Measurements from ENCODE around the gene IL27RA.

Gene IL27RA

GRCh38 chr19:14081797-14082674 is 50.5 kb downstream of the IL27RA start:
- FAIRE-seq (no peak), DNase-seq (ENCODE audit: insufficient read length, low spot score) (no peak)

DNA sequence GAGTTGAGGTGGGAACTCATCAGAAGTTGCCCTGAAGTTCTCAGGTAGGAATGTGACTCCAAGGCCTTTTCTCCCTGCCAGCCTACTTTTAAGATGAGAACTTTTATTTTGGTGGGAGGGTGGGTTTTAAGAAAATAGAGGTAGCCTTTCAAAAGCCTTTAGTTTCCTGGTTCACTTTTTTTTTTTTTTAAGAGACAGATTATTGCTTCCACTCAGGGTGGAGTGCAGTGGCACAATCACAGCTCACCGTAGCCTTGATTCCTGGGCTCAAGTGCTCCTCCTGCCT is 51.1 kb downstream of the IL27RA start:
- FAIRE-seq (no peak), DNase-seq (ENCODE audit: insufficient read length, low spot score) (no peak)

DNA sequence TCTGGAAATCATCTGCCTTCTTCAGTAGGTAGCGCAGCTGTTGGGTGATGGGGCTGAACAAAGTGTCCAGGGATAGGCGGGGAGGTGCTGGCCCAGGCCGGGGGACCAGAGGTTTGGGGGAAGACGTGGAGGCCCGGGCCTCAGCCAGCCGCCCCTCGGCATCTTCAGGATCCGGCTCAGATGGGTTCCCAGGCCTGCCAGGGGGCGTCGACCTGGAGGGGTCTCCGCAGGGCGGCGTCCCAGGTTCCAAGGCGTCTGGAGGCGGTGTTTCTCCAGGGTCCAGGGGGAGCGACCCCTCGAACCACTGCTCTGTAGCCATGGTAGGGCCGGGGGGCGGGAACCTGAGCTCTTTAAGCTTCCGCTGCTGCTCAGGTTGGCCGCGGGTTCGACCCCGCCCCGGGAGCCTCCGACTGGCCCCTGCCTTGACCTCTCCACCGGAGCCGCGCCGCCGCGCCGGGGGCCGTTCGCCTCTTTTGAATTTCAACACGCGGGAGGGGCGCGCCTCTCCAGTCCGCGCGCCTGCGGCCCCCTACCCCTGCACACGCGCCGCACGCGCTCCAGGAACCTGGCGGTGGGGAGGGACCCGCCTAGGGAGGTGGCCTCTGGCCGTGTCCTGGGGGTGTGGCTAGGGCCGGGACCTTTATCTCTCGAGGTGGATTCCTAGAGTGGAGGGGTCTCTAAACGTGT is 53.9 kb downstream of the IL27RA start, which contains the start of gene C19orf67:
Gene C19orf67, minus strand, starts transcription at position 475 of the 687 bp plus-strand sequence. Its CDS starts 156 bp downstream, at position 319.
- FAIRE-seq (no peak), DNase-seq (ENCODE audit: insufficient read length, low spot score) (no peak)

- DNase-seq (ENCODE audit: insufficient read length, low spot score) (no peak), FAIRE-seq (no peak)
These were observed 54.5 kb downstream of the IL27RA start for GRCh38 chr19:14086098-14086497.

- FAIRE-seq (no peak), DNase-seq (ENCODE audit: insufficient read length, low spot score) (no peak)
These were observed 57.3 kb downstream of the IL27RA start for GRCh38 chr19:14088634-14089411.

GRCh38 chr19:14089412-14089661 is 57.8 kb downstream of the IL27RA start:
- FAIRE-seq = no peak
- no peak for DNase-seq (ENCODE audit: insufficient read length, low spot score)

DNA sequence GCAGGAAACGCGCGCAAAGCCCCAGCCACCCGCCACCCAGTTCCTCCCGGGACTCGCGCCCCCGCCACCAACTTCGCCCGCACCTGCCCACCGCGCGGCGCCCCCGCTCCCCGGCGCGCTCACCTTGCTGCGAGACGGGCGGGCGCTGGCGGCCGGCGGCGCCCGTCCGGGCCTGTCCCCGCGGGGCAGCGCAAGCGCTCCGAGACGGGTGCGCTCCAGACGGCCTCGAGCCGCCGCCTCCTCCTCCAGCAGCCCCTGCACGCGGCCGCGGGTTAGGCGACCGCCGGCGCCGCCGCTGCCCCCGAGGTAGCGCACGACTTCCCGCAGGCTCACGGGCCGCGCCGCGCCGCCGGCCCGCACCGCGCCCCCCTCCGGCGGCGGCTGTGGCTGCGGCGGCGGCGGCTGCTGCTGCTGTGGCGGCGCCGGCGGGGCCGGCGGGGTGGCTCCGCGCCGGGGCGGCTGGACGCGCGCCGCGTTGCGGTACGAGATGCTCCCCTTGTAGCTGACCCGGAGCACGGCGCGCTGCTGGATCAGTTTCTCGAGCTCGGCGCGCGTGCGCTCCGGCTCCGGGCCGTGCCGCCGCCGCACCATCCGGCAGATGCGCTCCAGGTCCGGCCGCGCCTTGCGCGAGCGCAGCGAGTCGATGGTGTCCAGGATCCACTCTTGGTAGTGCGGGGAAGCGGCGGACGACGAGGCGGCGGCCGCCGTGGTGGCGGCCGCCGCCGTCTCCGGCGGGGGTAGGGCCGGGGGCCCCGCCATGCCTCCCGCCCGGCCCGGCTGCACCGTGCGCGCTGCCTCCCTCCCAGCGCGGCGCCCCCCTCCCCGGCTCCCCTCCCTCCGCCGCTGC is 58.3 kb downstream of the IL27RA start:
- FAIRE-seq = no peak
- DNase-seq (ENCODE audit: insufficient read length, low spot score) = peak; percentile 34

DNA sequence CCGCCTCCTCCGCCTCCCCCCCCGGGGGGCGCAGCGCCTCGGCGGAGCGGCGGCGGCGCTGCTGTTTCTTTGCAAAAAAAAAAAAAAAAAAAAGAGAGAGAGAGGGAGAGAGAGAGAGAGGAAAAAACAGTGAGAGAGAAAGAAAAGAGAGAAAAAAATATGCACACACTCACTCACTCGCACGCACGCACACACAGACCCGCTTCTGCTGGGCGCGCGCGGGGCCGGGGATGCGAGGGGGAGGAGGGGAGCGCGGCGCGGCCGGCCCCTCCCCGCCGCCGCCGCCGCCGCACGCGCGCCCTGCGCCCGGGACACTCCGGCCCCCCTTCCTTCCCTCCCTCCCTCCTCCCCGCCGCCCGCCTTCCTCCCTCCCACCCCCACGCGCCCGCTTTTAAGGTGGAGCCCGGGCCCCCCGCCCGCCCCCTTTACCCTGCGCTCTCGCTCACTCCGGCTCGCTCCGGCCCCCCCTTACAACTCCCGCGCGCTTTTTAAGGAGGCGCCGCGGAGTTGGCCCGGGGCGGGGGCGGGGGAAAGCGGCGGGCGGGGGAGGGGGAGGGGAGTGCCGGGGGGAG is 59.0 kb downstream of the IL27RA start, which contains the start of gene SAMD1:
Gene SAMD1, minus strand, starts transcription at position 243 of the 572 bp plus-strand sequence.
- DNase-seq (ENCODE audit: insufficient read length, low spot score) (peak; percentile 80), FAIRE-seq (no peak)

DNA sequence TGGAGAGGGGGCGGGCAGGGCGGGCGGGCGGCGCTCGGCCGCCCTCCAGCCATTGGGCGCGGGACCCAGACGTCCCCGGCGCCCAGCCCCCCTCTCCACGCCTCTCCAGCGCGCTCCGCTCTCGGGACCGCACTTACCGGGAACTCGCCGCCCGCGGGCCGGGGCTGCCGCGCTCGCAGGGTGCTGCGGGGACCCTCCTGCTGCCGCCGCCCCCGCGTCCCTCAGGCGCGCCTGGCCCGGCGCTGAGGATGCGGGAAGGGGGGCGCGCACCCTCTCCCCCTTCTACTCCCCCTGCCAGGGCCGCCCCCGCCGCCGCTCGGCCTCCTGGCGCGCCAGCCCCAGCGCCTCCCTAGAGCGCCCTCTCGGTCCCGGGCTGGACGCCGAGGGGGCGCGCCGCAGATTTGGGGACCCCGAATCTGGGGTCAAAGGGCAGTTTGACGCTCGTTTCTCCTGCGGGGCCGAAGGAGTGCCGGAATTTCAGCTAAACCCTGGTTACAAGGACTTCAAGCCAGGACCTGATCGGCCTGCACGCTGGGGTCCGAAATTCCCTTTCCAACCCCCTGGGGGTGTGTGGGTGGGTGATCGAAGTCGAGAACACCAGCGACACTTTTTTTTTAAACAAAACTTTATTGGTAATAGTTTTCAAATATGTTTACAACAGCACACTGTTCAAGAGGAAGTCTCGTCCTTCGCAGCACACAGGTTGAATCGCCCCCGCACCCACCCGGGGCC is 59.7 kb downstream of the IL27RA start:
- DNase-seq (ENCODE audit: insufficient read length, low spot score) = peak; percentile 80
- no peak for FAIRE-seq

DNA sequence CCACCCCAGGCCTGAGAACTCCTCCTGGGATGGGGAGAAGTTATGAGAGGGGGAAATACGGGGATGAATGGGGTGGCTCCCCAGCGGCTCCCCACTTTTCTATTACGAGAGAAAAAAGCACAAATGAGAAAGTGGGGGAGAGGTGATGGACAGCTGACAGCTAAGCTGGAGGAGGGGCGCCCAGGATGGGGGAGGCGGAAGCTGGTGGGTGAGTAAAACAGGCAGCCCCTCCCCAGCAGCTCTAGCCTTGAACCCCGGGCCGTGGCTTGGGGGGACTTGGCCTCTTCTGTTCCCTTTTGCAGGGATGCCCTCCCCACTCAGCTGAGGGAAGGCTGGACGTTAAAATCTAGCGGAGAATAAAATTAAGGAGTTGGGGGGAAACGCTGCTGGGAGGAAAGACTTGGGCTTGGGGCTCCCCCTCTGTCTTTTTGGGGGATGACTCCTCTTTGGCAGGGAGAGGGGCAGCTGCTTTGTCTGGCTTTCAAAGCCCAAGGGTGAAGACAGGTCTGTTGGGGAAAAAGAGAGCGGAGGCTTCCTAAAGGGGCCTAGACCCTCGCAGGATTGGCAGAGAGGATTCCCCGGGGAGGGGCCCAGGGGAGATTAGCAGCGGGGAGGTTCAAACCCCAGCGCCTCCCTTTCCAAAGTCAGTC is 60.4 kb downstream of the IL27RA start:
- FAIRE-seq = no peak
- DNase-seq (ENCODE audit: insufficient read length, low spot score) = no peak

GRCh38 chr19:14093117-14093823 is 61.7 kb downstream of the IL27RA start:
- FAIRE-seq (no peak), DNase-seq (ENCODE audit: insufficient read length, low spot score) (no peak)

DNA sequence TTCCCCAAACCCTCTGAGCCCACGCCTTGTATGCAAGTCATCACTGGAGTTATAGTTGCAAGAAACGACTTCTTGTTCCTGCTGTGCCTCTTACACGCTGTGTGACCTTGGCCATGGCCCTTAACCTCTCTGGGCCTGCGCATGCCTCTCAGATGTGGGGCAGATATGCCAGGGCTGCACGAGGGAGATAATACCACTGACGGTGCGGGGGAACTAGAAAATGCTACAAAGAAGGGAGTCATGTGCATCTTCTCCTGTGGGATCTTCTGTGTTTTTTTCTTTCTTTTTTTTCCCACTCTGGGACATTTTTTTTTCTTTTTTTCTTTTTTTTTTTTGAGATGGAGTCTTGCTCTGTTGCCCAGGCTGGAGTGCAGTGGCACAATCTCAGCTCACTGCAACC is 63.3 kb downstream of the IL27RA start:
- FAIRE-seq (no peak), DNase-seq (ENCODE audit: insufficient read length, low spot score) (no peak)

- DNase-seq (ENCODE audit: insufficient read length, low spot score) (no peak), FAIRE-seq (peak; percentile 57)
These were observed 64.9 kb downstream of the IL27RA start for GRCh38 chr19:14096272-14096992.

DNA sequence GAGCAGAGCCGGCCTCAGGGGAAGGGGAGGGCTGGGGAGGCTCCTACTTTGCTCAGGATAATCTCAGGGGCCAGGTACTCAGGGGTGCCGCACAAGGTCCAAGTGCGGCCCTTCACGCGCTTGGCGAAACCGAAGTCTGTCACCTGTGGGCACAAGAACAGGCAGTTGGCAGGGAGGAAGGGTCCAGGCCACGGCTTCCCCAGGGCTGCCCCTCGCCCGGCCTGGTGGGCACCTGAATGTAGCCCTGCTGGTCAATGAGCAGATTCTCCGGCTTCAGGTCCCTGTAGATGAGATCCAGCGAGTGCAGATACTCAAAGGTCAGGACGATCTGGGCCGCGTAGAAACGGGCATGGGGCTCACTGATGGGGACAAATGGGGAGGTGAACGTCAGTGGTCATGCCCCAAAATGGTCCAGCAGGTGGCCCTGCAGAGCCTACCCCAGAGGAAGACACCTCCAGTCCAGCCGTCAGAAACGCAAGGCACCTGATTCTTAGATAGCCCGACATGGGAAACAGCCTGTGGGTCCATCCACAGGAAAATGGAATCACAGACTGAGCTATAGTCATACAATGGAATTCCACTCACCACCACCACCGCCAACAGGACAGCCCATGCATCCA is 66.1 kb downstream of the IL27RA start:
- FAIRE-seq = no peak
- DNase-seq (ENCODE audit: insufficient read length, low spot score) = no peak

DNA sequence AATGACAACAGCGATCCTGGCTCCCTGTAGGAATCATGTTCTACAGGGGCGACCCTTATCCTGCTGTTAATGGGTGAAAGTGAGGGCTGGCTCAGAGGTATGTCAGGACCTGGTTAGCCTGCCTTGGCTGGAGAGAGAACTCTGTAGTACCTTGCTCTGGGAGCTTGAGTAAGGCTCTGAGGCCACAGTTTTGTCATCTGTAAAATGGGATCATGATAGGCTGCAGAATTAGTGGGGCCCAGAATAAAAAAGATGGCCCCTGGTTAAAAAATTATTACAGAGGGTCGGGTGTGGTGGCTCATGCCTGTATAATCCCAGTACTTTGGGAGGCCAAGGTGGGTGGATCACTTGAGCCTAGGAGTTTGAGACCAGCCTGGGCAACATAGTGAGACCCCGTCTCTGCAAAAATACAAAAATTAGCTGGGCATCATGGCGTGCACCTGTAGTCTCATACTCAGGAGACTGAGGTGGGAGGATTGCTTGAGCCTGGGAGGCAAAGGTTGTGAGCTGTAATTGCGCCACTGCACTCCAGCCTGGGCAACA is 69.5 kb downstream of the IL27RA start:
- no peak for FAIRE-seq
- no peak for DNase-seq (ENCODE audit: insufficient read length, low spot score)

DNA sequence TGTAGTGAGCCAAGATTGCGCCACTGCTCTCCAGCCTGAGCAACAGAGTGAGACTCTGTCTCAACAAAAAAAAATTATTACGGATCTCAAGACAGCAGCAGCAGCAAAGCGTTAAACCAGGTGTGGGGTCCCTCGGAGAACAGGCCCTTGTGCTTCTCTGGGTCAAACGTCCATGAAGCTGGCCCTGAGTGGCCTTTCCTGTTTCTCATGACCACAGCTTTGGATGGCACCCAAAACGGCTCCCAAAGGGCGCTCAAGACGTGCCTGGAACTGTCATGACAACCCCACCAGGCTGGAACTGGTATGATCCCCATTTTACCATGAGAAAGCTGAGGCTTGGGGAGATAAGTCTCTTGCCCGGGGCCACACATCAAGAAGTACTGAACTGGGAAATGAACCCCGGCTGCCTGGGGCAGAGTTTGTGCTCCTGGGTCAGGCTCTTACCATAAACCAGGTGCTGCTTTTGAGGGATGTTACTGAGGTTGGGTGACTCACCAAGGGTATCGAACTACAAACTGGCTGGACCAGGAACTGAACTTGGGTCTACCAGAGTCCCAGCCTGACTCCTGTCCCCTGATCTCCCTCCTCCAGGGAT is 70.6 kb downstream of the IL27RA start:
- FAIRE-seq = no peak

DNA sequence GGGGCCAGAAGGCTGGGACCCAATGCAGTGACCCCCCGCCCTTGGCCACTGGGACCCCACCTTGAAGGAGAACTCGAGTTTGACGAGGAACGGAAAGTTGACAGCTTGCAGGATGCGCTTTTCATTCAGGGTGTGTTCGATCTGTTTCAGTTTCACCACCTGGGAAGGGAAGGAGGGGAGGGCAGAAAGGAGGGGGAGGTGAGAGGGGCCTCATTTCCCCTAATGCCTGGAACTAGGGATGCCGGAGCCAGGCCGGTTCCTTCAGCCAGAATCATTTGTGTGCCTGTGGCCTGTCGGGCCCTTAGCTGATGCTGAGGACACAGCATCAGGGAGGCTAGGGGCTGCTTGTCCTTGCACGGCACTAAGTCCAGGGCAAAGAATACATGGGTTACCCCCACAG is 71.2 kb downstream of the IL27RA start:
- no peak for DNase-seq (ENCODE audit: insufficient read length, low spot score)
- FAIRE-seq = no peak

More for the DNA sequence above, 70.6 kb downstream of the IL27RA start:
- no peak for DNase-seq (ENCODE audit: insufficient read length, low spot score)
